GM19452 (cell line): ENCODE measurements around the gene NDFIP1.

ENCODE experiments used
- ATAC-seq: cut with Tn5 transposase; IDR thresholded peaks from one replicate; pipeline ENCODE4 v1.9.1; 2021; ENCODE audit not compliant: unreplicated experiment

Gene NDFIP1

GRCh38 chr5:142091012-142091411, 17.6 kb upstream of the NDFIP1 start:
- ATAC-seq, result no peak

GRCh38 chr5:142091922-142092321, 16.7 kb upstream of the NDFIP1 start:
- ATAC-seq, result no peak

- ATAC-seq, result no peak
Measured at GRCh38 chr5:142095035-142095434, 13.5 kb upstream of the NDFIP1 start.

- no peak for ATAC-seq
Measured at GRCh38 chr5:142095651-142096330, 12.8 kb upstream of the NDFIP1 start.

- ATAC-seq, result no peak
Measured at GRCh38 chr5:142096382-142096781, 12.2 kb upstream of the NDFIP1 start.

GRCh38 chr5:142097681-142098080, 10.9 kb upstream of the NDFIP1 start:
- ATAC-seq, result no peak

- no peak for ATAC-seq
Measured at GRCh38 chr5:142098275-142098674, 10.3 kb upstream of the NDFIP1 start.

GRCh38 chr5:142098931-142099330, 9.6 kb upstream of the NDFIP1 start:
- ATAC-seq, result no peak

GRCh38 chr5:142100307-142100706, 8.3 kb upstream of the NDFIP1 start:
- ATAC-seq, result no peak

- no peak for ATAC-seq
Measured at GRCh38 chr5:142102980-142103740, 5.4 kb upstream of the NDFIP1 start.

GRCh38 chr5:142104491-142104890, 4.1 kb upstream of the NDFIP1 start:
- ATAC-seq, result no peak

GRCh38 chr5:142106061-142106460, 2.5 kb upstream of the NDFIP1 start:
- ATAC-seq, result no peak

- no peak for ATAC-seq
Measured at GRCh38 chr5:142107036-142107735, 1.4 kb upstream of the NDFIP1 start.

- ATAC-seq, result no peak
Measured at GRCh38 chr5:142107736-142108431, 695 bp upstream of the NDFIP1 start.

GRCh38 chr5:142109331-142110045, 909 bp downstream of the NDFIP1 start:
- no peak for ATAC-seq

- ATAC-seq, result no peak
Measured at GRCh38 chr5:142110046-142110531, 1.5 kb downstream of the NDFIP1 start.

GRCh38 chr5:142110988-142111687, 2.6 kb downstream of the NDFIP1 start:
- ATAC-seq, result no peak

- no peak for ATAC-seq
Measured at GRCh38 chr5:142114687-142115086, 6.1 kb downstream of the NDFIP1 start.

- ATAC-seq, result no peak
Measured at GRCh38 chr5:142115937-142116614, 7.5 kb downstream of the NDFIP1 start.
